NCI-H446 treated with DMSO at 0.1 percent for 48 hours (cell line): Measurements from ENCODE around the gene FIZ1.

ENCODE experiments used
- DNase-seq: peaks from one replicate; lab custom pipeline; 2025; lab: John Stamatoyannopoulos, UW

FIZ1 gene

DNA sequence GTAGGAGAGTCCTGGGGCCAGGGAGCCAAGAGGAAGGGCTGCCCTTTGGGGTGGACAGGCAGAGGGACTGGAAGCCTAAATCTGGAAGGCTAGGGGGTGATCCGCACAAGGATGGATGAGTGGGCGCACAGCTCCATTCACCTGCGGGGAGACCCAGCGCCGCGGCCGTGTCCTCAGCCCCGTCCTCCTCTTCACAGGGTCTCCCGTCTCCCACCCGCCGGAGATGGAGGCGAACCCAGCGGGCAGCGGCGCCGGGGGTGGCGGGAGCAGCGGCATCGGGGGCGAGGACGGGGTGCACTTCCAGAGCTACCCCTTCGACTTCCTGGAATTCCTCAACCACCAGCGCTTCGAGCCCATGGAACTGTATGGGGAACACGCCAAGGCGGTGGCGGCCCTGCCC, 14.1 kb upstream of the FIZ1 start:
- no peak for DNase-seq

DNA sequence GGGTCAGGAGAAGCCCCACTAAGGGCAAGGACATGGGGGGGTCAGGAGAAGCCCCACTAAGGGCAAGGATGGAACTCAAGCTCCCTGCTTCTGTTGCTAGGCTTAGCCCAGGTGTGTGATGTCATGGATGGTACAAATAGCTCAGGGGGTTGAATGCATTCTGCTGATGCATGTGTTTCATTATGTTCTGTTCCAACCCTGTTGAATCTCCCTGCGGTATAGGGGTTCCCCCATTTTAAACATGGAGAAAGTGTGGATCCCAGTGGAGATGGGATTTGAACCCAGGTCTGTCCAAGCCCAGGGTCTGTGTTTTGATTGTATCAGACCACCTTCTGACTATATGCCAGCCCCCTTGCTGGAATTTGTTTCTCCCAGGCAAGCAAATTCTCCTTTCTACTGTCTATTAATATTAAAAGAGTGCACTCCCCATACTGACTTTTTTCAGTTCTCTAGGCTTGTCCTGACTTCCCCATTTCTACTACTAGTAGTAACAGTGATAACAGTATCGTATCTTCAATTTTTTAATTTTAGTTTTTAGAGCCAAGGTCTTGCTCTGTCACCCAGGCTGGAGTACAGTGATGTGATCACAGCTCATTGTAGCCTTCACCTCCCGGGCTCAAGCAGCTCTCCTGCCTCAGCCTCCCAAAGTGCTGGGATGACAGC, 12.8 kb upstream of the FIZ1 start:
- DNase-seq = no peak

GRCh38 chr19:55611300-55611982, 12.1 kb upstream of the FIZ1 start:
- DNase-seq = no peak

- no peak for DNase-seq
These were observed 10.0 kb upstream of the FIZ1 start for GRCh38 chr19:55609326-55609725.

DNA sequence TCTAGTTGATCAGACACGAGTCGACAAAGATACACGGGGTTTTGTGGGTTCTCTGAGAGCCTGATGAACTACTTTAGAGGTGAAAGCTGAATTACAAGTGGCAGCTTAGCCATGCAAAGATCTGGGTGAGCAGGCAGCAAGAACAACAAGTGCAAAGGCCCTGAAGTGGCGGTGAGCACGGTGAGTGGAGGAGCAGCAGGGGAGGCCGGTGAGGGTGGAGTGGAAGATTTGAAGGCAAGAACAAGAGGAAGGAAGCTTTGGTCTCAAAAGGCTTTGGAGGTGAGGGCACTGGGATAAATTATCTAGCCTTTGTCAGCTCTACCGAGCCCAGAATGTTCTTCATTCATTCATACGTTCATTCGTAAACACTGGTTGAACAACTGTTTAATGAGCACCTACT, 7.5 kb upstream of the FIZ1 start:
- no peak for DNase-seq

DNA sequence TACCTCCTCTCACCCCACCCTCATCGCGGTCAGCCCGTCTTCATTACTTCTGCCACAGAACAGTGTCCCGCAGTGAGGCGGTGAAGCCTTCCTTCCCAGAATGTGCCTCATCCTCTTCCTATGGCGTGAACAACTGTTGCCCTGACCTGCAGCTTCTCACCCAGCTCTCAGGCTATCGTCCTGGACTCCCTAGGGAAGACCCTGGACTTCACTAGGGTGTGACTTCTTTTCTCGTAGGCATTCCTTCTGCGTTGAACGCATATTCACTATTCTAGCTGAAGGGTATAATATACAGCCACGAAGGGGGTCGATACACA, 7.1 kb upstream of the FIZ1 start:
- DNase-seq = no peak

- DNase-seq = peak; percentile 41
These were observed 6.5 kb upstream of the FIZ1 start, which contains the start of gene ZNF865 for GRCh38 chr19:55605637-55606470. ZNF865 (plus strand) TSS chr19:55605647; CDS start chr19:55613619, 7,972 bp downstream.

GRCh38 chr19:55605207-55605636, 5.9 kb upstream of the FIZ1 start:
- peak; percentile 97 for DNase-seq

GRCh38 chr19:55603581-55604292, 4.4 kb upstream of the FIZ1 start:
- no peak for DNase-seq

- DNase-seq = no peak
These were observed 3.8 kb upstream of the FIZ1 start for GRCh38 chr19:55603115-55603514.

DNA sequence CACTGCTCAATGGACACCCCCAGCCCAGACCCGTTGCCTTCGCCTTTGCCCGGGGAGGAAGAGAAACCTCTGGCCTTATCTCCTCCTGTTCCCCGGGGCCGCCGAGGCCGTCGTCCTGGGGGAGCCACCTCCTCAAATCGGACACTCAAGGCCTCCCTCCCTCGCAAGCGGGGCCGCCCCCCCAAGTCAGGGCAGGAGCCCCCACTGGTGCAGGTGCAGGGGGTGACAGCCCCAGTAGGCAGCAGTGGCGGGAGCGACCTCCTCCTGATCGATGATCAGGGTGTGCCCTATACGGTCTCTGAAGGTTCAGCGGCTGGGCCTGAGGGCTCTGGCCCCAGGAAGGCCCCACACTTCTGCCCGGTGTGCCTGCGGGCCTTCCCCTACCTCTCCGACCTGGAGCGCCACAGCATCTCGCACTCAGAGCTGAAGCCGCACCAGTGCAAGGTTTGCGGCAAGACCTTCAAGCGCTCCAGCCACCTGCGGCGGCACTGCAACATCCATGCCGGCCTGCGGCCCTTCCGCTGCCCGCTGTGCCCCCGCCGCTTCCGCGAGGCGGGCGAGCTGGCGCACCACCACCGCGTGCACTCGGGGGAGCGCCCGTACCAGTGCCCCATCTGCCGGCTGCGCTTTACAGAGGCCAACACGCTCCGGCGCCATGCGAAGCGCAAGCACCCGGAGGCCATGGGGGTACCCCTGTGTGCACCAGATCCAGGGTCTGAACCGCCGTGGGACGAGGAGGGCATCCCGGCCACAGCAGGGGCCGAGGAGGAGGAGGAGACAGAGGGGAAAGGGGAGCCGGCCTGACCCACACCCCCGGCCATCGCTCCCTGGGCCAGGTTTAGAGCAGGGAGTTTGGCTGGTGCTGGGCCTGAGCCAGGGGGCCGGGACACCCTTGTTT, 3.0 kb upstream of the FIZ1 start:
- DNase-seq = no peak

DNA sequence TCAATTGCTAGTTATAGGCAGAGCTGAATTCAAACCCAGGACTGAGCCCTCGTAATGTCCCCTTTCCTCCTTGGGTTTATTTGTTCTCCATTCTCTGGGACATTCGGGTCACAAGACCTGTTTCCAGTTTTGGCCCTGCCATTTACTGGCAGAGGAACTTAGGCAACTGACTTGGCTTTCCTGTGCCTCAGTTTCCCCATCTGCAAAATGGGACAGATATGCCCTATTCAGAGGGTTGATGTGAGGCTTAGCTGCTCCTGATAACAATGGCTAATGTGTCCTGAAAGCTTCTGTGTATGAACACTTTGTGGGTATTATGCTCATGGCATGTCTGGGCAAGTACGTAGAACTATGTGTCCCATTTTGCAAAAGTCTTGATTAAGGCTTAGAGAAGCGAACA, 1.8 kb upstream of the FIZ1 start:
- no peak for DNase-seq

GRCh38 chr19:55600662-55601028, 1.3 kb upstream of the FIZ1 start:
- DNase-seq = no peak

GRCh38 chr19:55599842-55600661, 735 bp upstream of the FIZ1 start, which contains the start of gene ZNF524:
ZNF524 (plus strand) TSS chr19:55600288; CDS start chr19:55602113, 1,825 bp downstream.
- peak; percentile 95 for DNase-seq

- DNase-seq = peak; percentile 89
These were observed 424 bp downstream of the FIZ1 start for GRCh38 chr19:55598719-55599467.

- no peak for DNase-seq
These were observed 1.3 kb downstream of the FIZ1 start for GRCh38 chr19:55598034-55598433.

GRCh38 chr19:55597501-55597921, 1.8 kb downstream of the FIZ1 start:
- no peak for DNase-seq

DNA sequence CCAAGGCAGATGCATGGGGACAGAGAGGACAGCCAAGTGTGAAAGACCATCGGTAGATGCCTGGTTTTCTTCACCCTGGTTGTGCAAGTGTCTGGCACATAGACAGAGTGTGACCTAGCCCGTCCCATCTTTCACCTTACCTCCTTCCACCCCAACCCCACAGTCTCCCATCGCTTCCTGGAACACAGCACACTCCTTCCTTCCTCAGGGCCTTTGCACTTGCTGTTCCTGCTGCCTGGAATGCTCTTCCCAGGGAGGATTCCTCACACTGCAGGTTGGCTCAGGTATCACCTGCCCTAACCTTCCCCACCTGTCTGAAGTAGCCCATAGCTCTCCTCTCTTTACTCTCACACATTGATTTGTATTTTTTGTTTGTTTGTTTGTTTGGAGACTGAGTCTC, 3.0 kb downstream of the FIZ1 start:
- no peak for DNase-seq

DNA sequence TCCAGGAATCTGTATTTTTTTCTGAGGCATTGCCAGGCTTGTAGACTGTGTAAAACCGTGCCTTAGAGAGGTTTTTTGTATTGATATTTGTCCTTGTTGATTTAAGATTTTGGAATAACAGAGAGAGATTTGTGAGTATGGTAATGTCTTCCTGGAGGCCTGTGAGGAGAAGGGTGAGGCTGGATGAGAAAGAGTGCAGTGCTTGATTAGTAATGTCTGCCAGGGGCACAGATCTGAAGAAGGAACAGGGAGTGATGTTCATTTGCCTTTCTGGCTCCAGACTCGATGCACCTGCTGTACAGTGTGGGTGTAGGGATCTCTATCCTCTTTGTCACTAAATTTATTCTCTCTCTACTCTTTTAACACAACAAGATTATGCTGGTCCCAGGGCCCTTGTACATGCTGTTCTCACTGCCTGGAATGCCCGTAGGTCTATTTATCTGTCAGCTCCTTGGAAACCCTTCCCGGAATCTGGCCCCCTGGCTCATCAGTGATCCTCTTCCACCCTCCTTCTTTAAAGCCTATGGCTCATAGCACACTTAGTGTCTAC, 4.2 kb downstream of the FIZ1 start:
- no peak for DNase-seq
